H9 (cell line): ENCODE results near the gene EMB. TPM values are rescaled to one million over a fixed set of nuclear protein-coding genes. Genes with fewer than 3 reads are reported as not detected.
"Not testable (repeated sequence)": the region's sequence is repeated elsewhere in the genome, so short reads cannot be mapped to it uniquely, and the experiment has no call there.

Source experiments
- DNase-seq: peaks from one replicate; pipeline ENCODE4 v3.0.0-alpha.2; 2017
- H2AFZ ChIP-seq: one replicate; pipeline ENCODE4 v1.6.1; 2013; ENCODE audit warnings: mild to moderate bottlenecking, low read length, control low read depth, moderate library complexity
- H2AK5ac ChIP-seq: 2 replicates; pipeline ENCODE4 v1.6.1; 2013; ENCODE audit warnings: low read length, control low read depth, mixed read lengths; ENCODE audit not compliant: insufficient read length
- H2BK120ac ChIP-seq: one replicate; pipeline ENCODE4 v1.6.1; 2013; ENCODE audit warnings: low read depth, mild to moderate bottlenecking, low read length, control low read depth, inconsistent platforms; ENCODE audit not compliant: poor library complexity, severe bottlenecking
- H2BK12ac ChIP-seq: 2 replicates; pipeline ENCODE4 v1.6.1; 2013; ENCODE audit warnings: low read length, control low read depth, mixed read lengths, low read depth; ENCODE audit not compliant: insufficient read length
- H2BK15ac ChIP-seq: 2 replicates; pipeline ENCODE4 v1.6.1; 2013; ENCODE audit warnings: low read depth, low read length, control low read depth
- H2BK20ac ChIP-seq: one replicate; pipeline ENCODE4 v1.6.1; 2013; ENCODE audit warnings: low read depth, mild to moderate bottlenecking, low read length, control low read depth, inconsistent platforms; ENCODE audit not compliant: poor library complexity, severe bottlenecking
- H2BK5ac ChIP-seq: 2 replicates; pipeline ENCODE4 v1.6.1; 2013; ENCODE audit warnings: low read length, control low read depth, mixed read lengths; ENCODE audit not compliant: insufficient read length
- H3K14ac ChIP-seq: 2 replicates; pipeline ENCODE4 v1.6.1; 2013; ENCODE audit warnings: low read length, control low read depth; ENCODE audit not compliant: insufficient read depth
- H3K18ac ChIP-seq: 2 replicates; pipeline ENCODE4 v1.6.1; 2013; ENCODE audit warnings: low read depth, mild to moderate bottlenecking, mixed read lengths, low read length, control low read depth; ENCODE audit not compliant: insufficient read length
- H3K23ac ChIP-seq: 2 replicates; pipeline ENCODE4 v1.6.1; 2013; ENCODE audit warnings: low read length, control low read depth, mixed read lengths, low read depth; ENCODE audit not compliant: insufficient read length
- H3K23me2 ChIP-seq: 2 replicates; pipeline ENCODE4 v1.6.1; 2013; ENCODE audit warnings: low read depth, mild to moderate bottlenecking, mixed read lengths, low read length, control low read depth; ENCODE audit not compliant: insufficient read length, poor library complexity, severe bottlenecking
- H3K27ac ChIP-seq: 2 replicates; pipeline ENCODE4 v1.5.1; 2013; ENCODE audit warnings: low read length, control low read depth, mixed read lengths, low read depth; ENCODE audit not compliant: insufficient read length
- H3K27me3 ChIP-seq: 2 replicates; pipeline ENCODE4 v1.6.1; 2013; ENCODE audit warnings: low read length, control low read depth, inconsistent platforms; ENCODE audit not compliant: insufficient read depth
- H3K4ac ChIP-seq: 2 replicates; pipeline ENCODE4 v1.6.1; 2013; ENCODE audit warnings: low read depth, mild to moderate bottlenecking, control low read depth, inconsistent platforms, low read length, moderate library complexity
- H3K4me1 ChIP-seq: 2 replicates; pipeline ENCODE4 v1.6.1; 2013; ENCODE audit warnings: low read length, control low read depth, inconsistent platforms; ENCODE audit not compliant: insufficient read depth
- H3K4me2 ChIP-seq: 2 replicates; pipeline ENCODE4 v1.6.1; 2013; ENCODE audit warnings: low read length, control low read depth, mixed read lengths; ENCODE audit not compliant: insufficient read length, insufficient read depth
- H3K56ac ChIP-seq: 2 replicates; pipeline ENCODE4 v1.6.1; 2013; ENCODE audit warnings: low read depth, mild to moderate bottlenecking, mixed read lengths, low read length, control low read depth; ENCODE audit not compliant: insufficient read length
- H3K79me1 ChIP-seq: 2 replicates; pipeline ENCODE4 v1.6.1; 2013; ENCODE audit warnings: low read depth, mild to moderate bottlenecking, moderate library complexity, low read length, control low read depth, inconsistent platforms; ENCODE audit not compliant: insufficient read depth, poor library complexity, severe bottlenecking
- H3K79me2 ChIP-seq: 2 replicates; pipeline ENCODE4 v1.6.1; 2013; ENCODE audit warnings: low read length, control low read depth, inconsistent platforms; ENCODE audit not compliant: insufficient read depth
- H3K9ac ChIP-seq: 2 replicates; pipeline ENCODE4 v1.6.1; 2013; ENCODE audit warnings: low read length, control low read depth, mixed read lengths; ENCODE audit not compliant: insufficient read length; ENCODE audit errors: extremely low read depth
- H3K9me3 ChIP-seq: one replicate; pipeline ENCODE4 v1.6.1; 2013; ENCODE audit warnings: low read depth, low read length, inconsistent platforms; ENCODE audit not compliant: control insufficient read depth
- H3T11ph ChIP-seq: one replicate; pipeline ENCODE4 v1.6.1; 2013; ENCODE audit warnings: mild to moderate bottlenecking, low read length, control low read depth, inconsistent platforms
- H4K20me1 ChIP-seq: one replicate; pipeline ENCODE4 v1.6.1; 2013; ENCODE audit not compliant: control insufficient read depth, insufficient read length, insufficient read depth
- H4K5ac ChIP-seq: 2 replicates; pipeline ENCODE4 v1.6.1; 2013; ENCODE audit warnings: low read depth, mild to moderate bottlenecking, mixed read lengths, low read length, control low read depth; ENCODE audit not compliant: insufficient read length
- H4K8ac ChIP-seq: replicated peaks from 2 replicates; pipeline ENCODE4 v1.6.1; 2013; ENCODE audit warnings: low read length, control low read depth, mixed read lengths, low read depth; ENCODE audit not compliant: insufficient read length
- H4K91ac ChIP-seq: 2 replicates; pipeline ENCODE4 v1.6.1; 2013; ENCODE audit warnings: low read depth, mild to moderate bottlenecking, moderate library complexity, mixed read lengths, low read length, control low read depth; ENCODE audit not compliant: insufficient read length
- H3K27ac Mint-ChIP-seq, 3 experiments: 2 replicates in 2 of 3; 3 replicates in 1 of 3; pipeline ENCODE4 v1.8.0; 2020 to 2021; ENCODE audit warnings: mixed read lengths in 3 of 3, mild to moderate bottlenecking in 1 of 3, moderate library complexity in 1 of 3
- H3K27me3 Mint-ChIP-seq: 2 replicates; pipeline ENCODE4 v1.8.0; 2021; ENCODE audit warnings: low read depth, mild to moderate bottlenecking, moderate library complexity, mixed read lengths
- H3K36me3 Mint-ChIP-seq, 3 experiments: 2 replicates in 2 of 3; 3 replicates in 1 of 3; pipeline ENCODE4 v1.8.0; 2020 to 2021; ENCODE audit warnings: low read depth in 3 of 3, mixed read lengths in 3 of 3; ENCODE audit not compliant: insufficient read depth in 1 of 3
- H3K4me1 Mint-ChIP-seq, 2 experiments: 2 replicates each; pipeline ENCODE4 v1.8.0; 2020; ENCODE audit warnings: mixed read lengths in 2 of 2
- H3K4me3 Mint-ChIP-seq, 2 experiments: 2 replicates in 1 of 2; 3 replicates in 1 of 2; pipeline ENCODE4 v1.8.0; 2020 to 2021; ENCODE audit warnings: mild to moderate bottlenecking in 2 of 2, mixed read lengths in 2 of 2, moderate library complexity in 1 of 2
- H3K9me3 Mint-ChIP-seq, 2 experiments: 2 replicates in 1 of 2; 3 replicates in 1 of 2; pipeline ENCODE4 v1.8.0; 2020; ENCODE audit warnings: mild to moderate bottlenecking in 2 of 2, mixed read lengths in 2 of 2, moderate library complexity in 1 of 2
- WGBS: extraction: QIAGEN DNeasy Blood & Tissue Kit; methylation state at CpG from one replicate; pipeline ENCODE4 v1.1.7; 2013; ENCODE audit warnings: missing lambda C conversion rate, low lambda C conversion rate, mixed read lengths; ENCODE audit not compliant: insufficient read length; ENCODE audit errors: extremely low coverage; 5-methylcytosine and 5-hydroxymethylcytosine counted together
- total RNA-seq: library from RNA; stranded (reverse); gene quantifications from 2 replicates; pipeline ENCODE4 v1.2.1, GENCODE V29; 2021
- TF ChIP-seq, protein P1 (sequence below): fragments of 200-600 bp; sonication (generic); conservative IDR thresholded peaks from 3 replicates; pipeline ENCODE4 v1.8.0; 2021; ENCODE audit warnings: antibody characterized with exemption, mild to moderate bottlenecking

Gene EMB
- total RNA-seq, 1 experiment from 2014 or later = 39.4 TPM

DNA sequence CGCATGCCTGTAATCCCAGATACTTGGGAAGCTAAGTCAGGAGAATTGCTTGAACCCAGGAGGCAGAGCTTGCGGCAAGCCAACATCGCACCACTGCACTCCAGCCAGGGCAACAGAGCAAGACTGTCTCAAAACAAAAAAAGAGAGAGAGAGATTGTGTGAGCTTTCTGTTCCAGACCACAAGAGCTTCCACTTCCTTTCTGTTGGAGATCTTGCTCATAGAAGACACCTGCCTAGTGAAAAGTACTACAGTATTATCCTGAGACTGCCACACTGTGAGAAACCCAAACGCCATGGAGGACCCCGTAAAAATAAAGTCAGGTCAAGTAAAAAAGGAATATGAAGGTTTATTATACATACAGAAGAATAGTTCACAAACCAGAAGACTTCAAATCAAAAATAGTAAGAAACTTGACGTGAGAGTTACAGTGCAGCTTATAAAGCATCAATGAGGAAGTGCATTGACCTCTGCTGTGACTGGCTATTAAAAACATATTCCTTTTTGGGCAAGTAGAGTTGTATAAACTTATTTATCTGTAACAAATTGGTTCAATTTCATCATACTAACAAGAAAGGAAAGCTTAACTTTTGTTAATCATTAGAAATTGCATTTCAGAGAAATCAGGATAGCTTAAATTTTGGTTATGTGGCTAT lies 4.3 kb upstream of the EMB start:
- H3K27me3 ChIP-seq = no peaks in the 10 kb centered on the region
- Mint-ChIP-seq H3K36me3 (no peaks in the 10 kb centered on the region; a peak in 1 of 7 replicates), H3K4me1 (peaks cover 10 to 12% of the 10 kb centered on the region in 2 experiments; a peak in 3 of 4 replicates), H3K27ac (no peak overlapping the region), H3K27me3 (no peaks in the 10 kb centered on the region), H3K4me3 (no peak overlapping the region), H3K9me3 (peaks cover 3 to 8% of the 10 kb centered on the region in 2 experiments; a peak in 3 of 5 replicates)
- no peak overlapping the region for H3K4me2 ChIP-seq
- H3K9me3 ChIP-seq = no peaks in the 10 kb centered on the region
- H3T11ph ChIP-seq = no peak overlapping the region
- H3K4me1 ChIP-seq = no peaks in the 10 kb centered on the region
- H3K23me2 ChIP-seq = peaks cover 4% of the 10 kb centered on the region
- no peaks in the 10 kb centered on the region for H4K20me1 ChIP-seq
- H2BK15ac ChIP-seq = no peak overlapping the region
- H3K14ac ChIP-seq = no peak overlapping the region
- H3K79me2 ChIP-seq = no peaks in the 10 kb centered on the region
- H4K8ac ChIP-seq = no peak overlapping the region
- H3K9ac ChIP-seq = no peak overlapping the region
- H2BK12ac ChIP-seq = no peak overlapping the region
- no peak overlapping the region for H3K23ac ChIP-seq
- no peak overlapping the region for H3K18ac ChIP-seq
- no peak overlapping the region for H2BK20ac ChIP-seq
- H2BK120ac ChIP-seq = no peak overlapping the region
- TF ChIP-seq, protein P1, sequence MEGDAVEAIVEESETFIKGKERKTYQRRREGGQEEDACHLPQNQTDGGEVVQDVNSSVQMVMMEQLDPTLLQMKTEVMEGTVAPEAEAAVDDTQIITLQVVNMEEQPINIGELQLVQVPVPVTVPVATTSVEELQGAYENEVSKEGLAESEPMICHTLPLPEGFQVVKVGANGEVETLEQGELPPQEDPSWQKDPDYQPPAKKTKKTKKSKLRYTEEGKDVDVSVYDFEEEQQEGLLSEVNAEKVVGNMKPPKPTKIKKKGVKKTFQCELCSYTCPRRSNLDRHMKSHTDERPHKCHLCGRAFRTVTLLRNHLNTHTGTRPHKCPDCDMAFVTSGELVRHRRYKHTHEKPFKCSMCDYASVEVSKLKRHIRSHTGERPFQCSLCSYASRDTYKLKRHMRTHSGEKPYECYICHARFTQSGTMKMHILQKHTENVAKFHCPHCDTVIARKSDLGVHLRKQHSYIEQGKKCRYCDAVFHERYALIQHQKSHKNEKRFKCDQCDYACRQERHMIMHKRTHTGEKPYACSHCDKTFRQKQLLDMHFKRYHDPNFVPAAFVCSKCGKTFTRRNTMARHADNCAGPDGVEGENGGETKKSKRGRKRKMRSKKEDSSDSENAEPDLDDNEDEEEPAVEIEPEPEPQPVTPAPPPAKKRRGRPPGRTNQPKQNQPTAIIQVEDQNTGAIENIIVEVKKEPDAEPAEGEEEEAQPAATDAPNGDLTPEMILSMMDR = no peak
- H3K4ac ChIP-seq = no peak overlapping the region
- H4K5ac ChIP-seq = no peak overlapping the region
- no CpG with 5 or more reads among the region's 6 CpGs for WGBS
- no peak overlapping the region for H2AFZ ChIP-seq
- H2AK5ac ChIP-seq = no peak overlapping the region
- no peak overlapping the region for H3K27ac ChIP-seq
- H3K79me1 ChIP-seq = no peaks in the 10 kb centered on the region
- no peak for DNase-seq
- no peak overlapping the region for H3K56ac ChIP-seq
- no peak overlapping the region for H4K91ac ChIP-seq
- no peak overlapping the region for H2BK5ac ChIP-seq

DNA sequence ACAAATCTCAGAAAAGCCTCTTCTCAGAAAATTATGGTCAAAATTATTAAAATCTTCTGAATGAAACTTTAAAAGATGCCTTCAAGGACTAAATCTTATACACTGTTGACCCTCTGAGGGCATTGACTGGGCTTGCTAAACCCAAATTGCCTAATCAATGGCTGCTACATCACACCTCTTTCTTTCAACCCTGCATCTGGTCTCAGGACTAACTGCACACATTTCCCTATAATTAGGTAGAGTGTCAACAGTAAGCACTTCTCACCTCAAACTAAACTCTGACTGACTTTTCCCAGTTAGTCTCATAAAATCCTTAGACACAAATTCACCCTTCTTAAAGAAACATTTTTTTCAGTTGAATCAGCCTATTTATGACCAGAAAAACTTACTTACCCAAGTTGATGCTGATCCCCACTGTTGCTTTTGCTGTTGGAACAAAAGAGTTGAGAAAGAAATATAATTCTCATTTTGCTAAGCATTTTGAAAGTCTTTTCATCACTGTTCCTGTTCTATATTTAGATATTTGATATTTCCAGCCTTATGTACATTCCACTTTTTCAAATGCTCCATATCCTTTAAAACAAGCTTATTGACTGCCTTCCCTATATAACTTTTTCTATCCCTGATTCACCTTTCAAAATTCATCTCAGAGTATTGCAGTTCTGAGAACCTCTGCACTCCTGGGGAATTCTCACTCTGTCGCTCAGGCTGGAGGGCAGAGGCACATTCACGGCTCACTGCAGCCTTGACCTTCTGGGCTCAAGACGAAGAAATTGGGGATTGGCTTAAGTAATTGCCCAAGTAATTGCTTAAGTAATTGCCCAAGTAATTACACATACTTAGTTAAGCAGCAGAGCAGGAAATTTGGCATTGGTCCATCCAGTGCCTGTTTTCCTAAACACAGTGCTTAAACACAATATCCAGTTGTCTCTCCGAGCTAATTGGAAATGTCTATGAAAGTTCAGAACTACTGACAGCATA lies 1.8 kb upstream of the EMB start:
- not testable (repeated sequence) for H4K5ac ChIP-seq, H2BK15ac ChIP-seq, H3K9me3 Mint-ChIP-seq, H3K9me3 ChIP-seq, H3K36me3 Mint-ChIP-seq, H2AK5ac ChIP-seq, H3K27me3 Mint-ChIP-seq, H4K20me1 ChIP-seq, H3K4me2 ChIP-seq, H3K23ac ChIP-seq, H3K23me2 ChIP-seq, H2BK20ac ChIP-seq, H2BK120ac ChIP-seq, H3K14ac ChIP-seq, DNase-seq, H3K9ac ChIP-seq, H4K91ac ChIP-seq, H2BK5ac ChIP-seq, H3T11ph ChIP-seq, H3K4me1 ChIP-seq, H2BK12ac ChIP-seq, H3K4ac ChIP-seq, H3K56ac ChIP-seq, H3K27ac Mint-ChIP-seq, H4K8ac ChIP-seq, H3K27me3 ChIP-seq, H3K27ac ChIP-seq, H3K18ac ChIP-seq, H2AFZ ChIP-seq, H3K79me1 ChIP-seq, H3K79me2 ChIP-seq
- peak overlapping the region in 1 of 2 experiments; percentile 41; a peak in 1 of 5 replicates for H3K4me3 Mint-ChIP-seq
- WGBS = no CpG with 5 or more reads among the region's 4 CpGs
- peaks cover 14 to 16% of the 10 kb centered on the region in 2 experiments for H3K4me1 Mint-ChIP-seq
